Effector CD8-positive, alpha-beta T cell (primary cell): ENCODE results near the gene AFDN.

Source experiments
- DNase-seq: peaks from one replicate; lab custom pipeline; 2025; lab: John Stamatoyannopoulos, UW

Gene AFDN

GRCh38 chr6:167979436-167980139 is 152.9 kb downstream of the AFDN start:
- DNase-seq = no peak

GRCh38 chr6:167980911-167981580 is 154.3 kb downstream of the AFDN start:
- DNase-seq = no peak

GRCh38 chr6:167981916-167982462 is 155.3 kb downstream of the AFDN start:
- DNase-seq = no peak

- DNase-seq = no peak
These were observed 157.5 kb downstream of the AFDN start for GRCh38 chr6:167984144-167984719.

GRCh38 chr6:167984876-167985604 is 158.3 kb downstream of the AFDN start:
- DNase-seq = no peak

GRCh38 chr6:167985911-167986595 is 159.3 kb downstream of the AFDN start:
- DNase-seq = no peak

GRCh38 chr6:167987396-167988153 is 160.9 kb downstream of the AFDN start:
- no peak for DNase-seq

GRCh38 chr6:167988154-167988495 is 161.4 kb downstream of the AFDN start:
- DNase-seq = no peak

- no peak for DNase-seq
These were observed 162.5 kb downstream of the AFDN start for GRCh38 chr6:167988945-167989841.

GRCh38 chr6:167990016-167990945 is 163.6 kb downstream of the AFDN start:
- no peak for DNase-seq

- DNase-seq = no peak
These were observed 166.5 kb downstream of the AFDN start for GRCh38 chr6:167993169-167993568.

- no peak for DNase-seq
These were observed 167.1 kb downstream of the AFDN start for GRCh38 chr6:167993831-167994230.

- DNase-seq = no peak
These were observed 168.6 kb downstream of the AFDN start for GRCh38 chr6:167995302-167995701.

GRCh38 chr6:167995731-167996151 is 169.0 kb downstream of the AFDN start:
- no peak for DNase-seq

- no peak for DNase-seq
These were observed 169.9 kb downstream of the AFDN start for GRCh38 chr6:167996424-167997199.

- DNase-seq = no peak
These were observed 170.9 kb downstream of the AFDN start, which contains the start of gene KIF25 for GRCh38 chr6:167997642-167998041. Gene KIF25 (plus strand): TSS chr6:167997671. CDS start chr6:168029586, 31,915 bp downstream.

- DNase-seq = no peak
These were observed 171.5 kb downstream of the AFDN start for GRCh38 chr6:167998215-167998614.
